ENCODE data around the gene GSPT1.

GRCh38 chr16:11909653-11910545 is 5.9 kb downstream of the GSPT1 start:
- TF ChIP-seq POLR2AphosphoS5 (IDR thresholded peaks at IDR 0.05; ENCODE audit: low read depth, low read length) (no peak), CTCF (IDR thresholded peaks at IDR 0.05) (no peak), SIN3A (IDR thresholded peaks at IDR 0.05; ENCODE audit: borderline replicate concordance, insufficient read depth, low read depth, low read length) (no peak), TCF7L2 (IDR thresholded peaks at IDR 0.05; ENCODE audit: low read depth, low read length) (no peak)
- TF ChIP-seq, protein P1, sequence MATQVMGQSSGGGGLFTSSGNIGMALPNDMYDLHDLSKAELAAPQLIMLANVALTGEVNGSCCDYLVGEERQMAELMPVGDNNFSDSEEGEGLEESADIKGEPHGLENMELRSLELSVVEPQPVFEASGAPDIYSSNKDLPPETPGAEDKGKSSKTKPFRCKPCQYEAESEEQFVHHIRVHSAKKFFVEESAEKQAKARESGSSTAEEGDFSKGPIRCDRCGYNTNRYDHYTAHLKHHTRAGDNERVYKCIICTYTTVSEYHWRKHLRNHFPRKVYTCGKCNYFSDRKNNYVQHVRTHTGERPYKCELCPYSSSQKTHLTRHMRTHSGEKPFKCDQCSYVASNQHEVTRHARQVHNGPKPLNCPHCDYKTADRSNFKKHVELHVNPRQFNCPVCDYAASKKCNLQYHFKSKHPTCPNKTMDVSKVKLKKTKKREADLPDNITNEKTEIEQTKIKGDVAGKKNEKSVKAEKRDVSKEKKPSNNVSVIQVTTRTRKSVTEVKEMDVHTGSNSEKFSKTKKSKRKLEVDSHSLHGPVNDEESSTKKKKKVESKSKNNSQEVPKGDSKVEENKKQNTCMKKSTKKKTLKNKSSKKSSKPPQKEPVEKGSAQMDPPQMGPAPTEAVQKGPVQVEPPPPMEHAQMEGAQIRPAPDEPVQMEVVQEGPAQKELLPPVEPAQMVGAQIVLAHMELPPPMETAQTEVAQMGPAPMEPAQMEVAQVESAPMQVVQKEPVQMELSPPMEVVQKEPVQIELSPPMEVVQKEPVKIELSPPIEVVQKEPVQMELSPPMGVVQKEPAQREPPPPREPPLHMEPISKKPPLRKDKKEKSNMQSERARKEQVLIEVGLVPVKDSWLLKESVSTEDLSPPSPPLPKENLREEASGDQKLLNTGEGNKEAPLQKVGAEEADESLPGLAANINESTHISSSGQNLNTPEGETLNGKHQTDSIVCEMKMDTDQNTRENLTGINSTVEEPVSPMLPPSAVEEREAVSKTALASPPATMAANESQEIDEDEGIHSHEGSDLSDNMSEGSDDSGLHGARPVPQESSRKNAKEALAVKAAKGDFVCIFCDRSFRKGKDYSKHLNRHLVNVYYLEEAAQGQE (IDR thresholded peaks at IDR 0.05; ENCODE audit: insufficient read depth in 1 of 2, low read depth in 2 of 2, low read length in 1 of 2) = no peak

Measured in Panc1 (cell line).